RWPE1 (cell line): Measurements from ENCODE around the gene WAC.

Experiments
- CTCF ChIA-PET: fragments of 350-600 bp; sonication (Branson Sonifier 250); formaldehyde crosslinking; extraction: SDS; loops from one replicate; lab custom pipeline; 2021; lab: Yijun Ruan, JAX
- POLR2A ChIA-PET: fragments of 400-600 bp; formaldehyde crosslinking; extraction: SDS; loops from one replicate; lab custom pipeline; 2020; ENCODE audit warnings: antibody characterized with exemption; ENCODE audit not compliant: low non-redundant PET; lab: Yijun Ruan, JAX
- DNase-seq: peaks from one replicate; pipeline ENCODE4 v3.0.0; 2012; ENCODE audit warnings: low spot score
- H3K27ac ChIP-seq: fragments of 450-650 bp; 2 replicates; pipeline ENCODE4 v1.5.1; 2017
- TF ChIP-seq, protein P1 (sequence below): fragments of 450-650 bp; conservative IDR thresholded peaks from 2 replicates; pipeline ENCODE4 v1.5.1; 2017; ENCODE audit warnings: low read depth, mild to moderate bottlenecking

WAC gene

DNA sequence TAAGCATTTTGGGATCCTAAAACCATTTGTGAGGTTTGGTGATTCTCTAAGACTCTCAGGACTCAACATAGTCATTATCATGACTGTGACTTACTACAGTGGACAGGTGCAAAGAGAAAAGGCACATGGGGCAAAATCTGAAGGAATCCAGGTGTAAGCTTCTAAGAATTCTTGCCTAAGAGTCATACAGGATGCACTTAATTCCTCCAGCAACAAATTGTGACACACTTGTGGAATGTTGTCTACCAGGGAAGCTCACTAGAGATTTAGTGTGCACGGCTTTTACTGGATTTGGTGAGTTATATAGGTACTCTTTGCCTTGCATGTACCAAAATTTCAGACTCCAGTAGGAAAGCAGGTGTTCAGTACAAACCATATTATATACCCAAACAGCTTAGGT, 47.9 kb downstream of the WAC start:
- peak; percentile 8 for DNase-seq
- no peak overlapping the region for H3K27ac ChIP-seq
- POLR2A ChIA-PET, result interaction anchor here (0.5 kb wide), 1 partner anchor 10 kb away, joined by 4 read pairs; no protein-coding TSS in a partner anchor
- CTCF ChIA-PET, result no interaction called here
- TF ChIP-seq, protein P1, sequence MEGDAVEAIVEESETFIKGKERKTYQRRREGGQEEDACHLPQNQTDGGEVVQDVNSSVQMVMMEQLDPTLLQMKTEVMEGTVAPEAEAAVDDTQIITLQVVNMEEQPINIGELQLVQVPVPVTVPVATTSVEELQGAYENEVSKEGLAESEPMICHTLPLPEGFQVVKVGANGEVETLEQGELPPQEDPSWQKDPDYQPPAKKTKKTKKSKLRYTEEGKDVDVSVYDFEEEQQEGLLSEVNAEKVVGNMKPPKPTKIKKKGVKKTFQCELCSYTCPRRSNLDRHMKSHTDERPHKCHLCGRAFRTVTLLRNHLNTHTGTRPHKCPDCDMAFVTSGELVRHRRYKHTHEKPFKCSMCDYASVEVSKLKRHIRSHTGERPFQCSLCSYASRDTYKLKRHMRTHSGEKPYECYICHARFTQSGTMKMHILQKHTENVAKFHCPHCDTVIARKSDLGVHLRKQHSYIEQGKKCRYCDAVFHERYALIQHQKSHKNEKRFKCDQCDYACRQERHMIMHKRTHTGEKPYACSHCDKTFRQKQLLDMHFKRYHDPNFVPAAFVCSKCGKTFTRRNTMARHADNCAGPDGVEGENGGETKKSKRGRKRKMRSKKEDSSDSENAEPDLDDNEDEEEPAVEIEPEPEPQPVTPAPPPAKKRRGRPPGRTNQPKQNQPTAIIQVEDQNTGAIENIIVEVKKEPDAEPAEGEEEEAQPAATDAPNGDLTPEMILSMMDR, result no peak

DNA sequence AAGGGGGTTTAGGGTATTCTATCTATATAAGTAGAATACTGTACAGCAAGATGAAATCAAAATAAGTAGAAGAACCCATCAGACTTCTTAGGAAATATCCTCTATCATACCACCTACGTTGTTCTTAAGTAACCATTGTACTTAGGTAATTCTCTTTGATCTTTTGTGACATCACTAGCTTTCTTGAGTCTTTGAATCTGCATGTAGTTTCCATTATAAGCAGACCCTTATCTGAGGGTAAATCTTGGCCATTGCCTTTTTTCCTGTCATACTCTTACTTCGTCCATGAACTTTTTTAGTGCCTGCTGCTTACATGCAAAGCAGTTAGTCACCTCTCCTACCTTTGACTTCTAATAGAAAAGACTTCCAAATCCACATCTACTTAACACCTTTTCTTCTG, 49.0 kb downstream of the WAC start:
- ChIA-PET CTCF (no interaction called here), POLR2A (no interaction called here)
- TF ChIP-seq, protein P1, result no peak
- no peak overlapping the region for H3K27ac ChIP-seq
- DNase-seq, result no peak

DNA sequence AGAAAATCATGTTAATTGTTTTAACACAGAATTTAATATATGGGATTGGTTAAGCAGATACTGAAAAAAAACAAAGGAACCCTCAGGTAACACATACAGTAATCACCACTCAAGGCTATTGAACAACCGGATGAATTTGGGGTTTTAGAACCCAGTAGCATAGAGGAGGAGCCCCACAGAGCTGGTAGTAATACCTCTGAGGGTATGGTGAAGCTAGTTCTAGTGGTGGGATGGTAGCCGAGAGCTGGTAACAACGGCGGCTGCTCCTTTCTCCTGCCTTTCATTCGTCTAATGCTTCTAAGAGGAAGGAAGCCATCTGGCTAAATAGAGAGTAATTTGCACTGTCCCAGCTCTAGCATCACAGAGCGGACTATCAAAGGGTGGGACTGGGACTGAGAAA, 52.2 kb downstream of the WAC start:
- TF ChIP-seq, protein P1, result no peak
- no peak overlapping the region for H3K27ac ChIP-seq
- DNase-seq, result no peak
- CTCF ChIA-PET, result no interaction called here
- POLR2A ChIA-PET, result no interaction called here

DNA sequence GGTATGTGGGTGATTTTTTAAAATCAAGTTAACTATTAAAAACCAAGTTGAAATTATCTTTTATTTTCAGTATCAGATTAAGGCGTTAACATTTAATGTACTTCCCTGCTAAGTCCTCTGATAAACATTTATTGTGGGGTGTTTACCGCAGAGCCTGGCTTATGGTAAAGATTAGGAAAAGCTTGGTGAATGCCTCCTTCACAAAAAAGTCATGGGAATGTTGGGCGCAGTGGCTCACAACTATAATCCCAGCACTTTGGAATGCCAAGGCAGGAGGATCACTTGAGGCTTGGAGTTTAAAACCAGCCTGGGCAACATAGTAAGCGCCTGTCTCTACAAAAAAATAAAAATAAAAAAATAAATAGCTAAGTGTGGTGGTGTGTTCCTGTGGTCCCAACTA, 53.3 kb downstream of the WAC start:
- ChIA-PET CTCF (no interaction called here), POLR2A (no interaction called here)
- TF ChIP-seq, protein P1, result no peak
- no peak for DNase-seq
- H3K27ac ChIP-seq, result no peak overlapping the region

DNA sequence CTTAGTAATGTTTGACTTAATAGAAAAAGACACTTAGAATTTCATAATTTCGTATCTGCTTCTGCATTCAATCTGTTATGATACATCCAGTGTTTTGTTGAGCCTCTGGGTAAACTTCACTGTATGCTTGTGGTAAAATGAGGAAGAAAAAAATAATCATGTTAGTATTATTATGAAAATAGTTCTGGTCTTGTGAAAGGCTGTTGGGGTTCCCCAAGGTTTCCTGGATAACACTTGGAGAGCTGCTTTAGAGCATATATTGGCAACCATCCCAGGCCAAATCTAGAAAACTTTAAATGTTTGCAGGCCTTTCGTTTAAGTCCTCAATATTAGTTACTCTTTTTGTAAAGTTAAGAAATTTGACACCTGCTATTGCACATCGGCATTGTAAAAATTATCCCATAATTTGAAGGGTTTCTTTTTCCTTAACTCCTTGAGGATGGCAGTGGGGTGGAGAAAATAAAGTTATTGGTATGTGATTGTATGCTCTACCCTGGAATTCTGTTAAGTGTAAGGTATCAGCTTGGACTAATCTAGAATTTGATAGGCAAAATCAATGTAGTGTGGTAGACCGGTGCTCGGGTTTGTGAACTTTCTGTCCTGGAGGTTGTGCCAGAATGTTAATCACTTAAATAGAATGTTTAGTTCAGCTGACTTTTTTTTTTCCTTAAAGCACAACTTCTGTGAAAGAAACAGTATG, 54.5 kb downstream of the WAC start:
- H3K27ac ChIP-seq, result no peak overlapping the region
- POLR2A ChIA-PET, result no interaction called here
- DNase-seq, result no peak
- CTCF ChIA-PET, result no interaction called here
- TF ChIP-seq, protein P1, result no peak

DNA sequence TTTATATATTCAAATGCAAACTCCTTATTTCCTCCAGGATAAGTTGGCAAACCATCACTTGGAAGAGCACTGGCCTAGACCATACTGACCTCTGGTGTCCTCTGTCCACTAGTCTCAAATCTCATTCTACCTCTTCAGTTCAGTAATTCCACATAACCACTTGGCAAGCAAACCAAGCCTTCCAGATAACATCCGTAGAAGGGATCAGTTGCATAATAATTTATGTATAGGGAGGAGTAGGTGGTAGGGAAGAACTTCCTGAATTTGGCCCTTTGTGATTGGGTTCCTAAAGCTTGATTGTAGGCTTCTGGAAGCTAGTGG, 55.0 kb downstream of the WAC start:
- no peak for DNase-seq

More for the DNA sequence above, 55.0 kb downstream of the WAC start:
- CTCF ChIA-PET, result no interaction called here
- TF ChIP-seq, protein P1, result no peak
- POLR2A ChIA-PET, result no interaction called here
- no peak overlapping the region for H3K27ac ChIP-seq
